NCI-H128 (cell line): Measurements from ENCODE around the gene LRP3.
A peak's percentile ranks its signal among the peaks of the same experiment; 100 is the strongest.
"Not testable (repeated sequence)": the region's sequence is repeated elsewhere in the genome, so short reads cannot be mapped to it uniquely, and the experiment has no call there.

Experiments
- DNase-seq: peaks from one replicate; lab custom pipeline; 2025; ENCODE audit not compliant: unreplicated experiment; lab: John Stamatoyannopoulos, UW

Gene LRP3

GRCh38 chr19:33175886-33176669 is 18.1 kb upstream of the LRP3 start:
- no peak for DNase-seq

- DNase-seq, result peak; percentile 95
Observed at GRCh38 chr19:33176670-33177416, 17.3 kb upstream of the LRP3 start.

GRCh38 chr19:33177417-33177979 is 16.6 kb upstream of the LRP3 start:
- peak; percentile 49 for DNase-seq

GRCh38 chr19:33186431-33187182 is 7.5 kb upstream of the LRP3 start:
- DNase-seq, result no peak

GRCh38 chr19:33187183-33187540 is 7.0 kb upstream of the LRP3 start:
- DNase-seq, result no peak

GRCh38 chr19:33189453-33189852 is 4.7 kb upstream of the LRP3 start:
- no peak for DNase-seq

- not testable (repeated sequence) for DNase-seq
Observed at GRCh38 chr19:33191092-33191491, 3.0 kb upstream of the LRP3 start.

GRCh38 chr19:33191501-33191900 is 2.6 kb upstream of the LRP3 start:
- DNase-seq, result no peak

GRCh38 chr19:33192010-33192409 is 2.1 kb upstream of the LRP3 start:
- DNase-seq, result no peak

GRCh38 chr19:33193269-33193864 is 763 bp upstream of the LRP3 start:
- no peak for DNase-seq

GRCh38 chr19:33194532-33194885 is 379 bp downstream of the LRP3 start:
- no peak for DNase-seq

GRCh38 chr19:33194886-33195644 is 935 bp downstream of the LRP3 start:
- no peak for DNase-seq

GRCh38 chr19:33195645-33196347 is 1.7 kb downstream of the LRP3 start:
- DNase-seq, result no peak

- no peak for DNase-seq
Observed at GRCh38 chr19:33196446-33197193, 2.5 kb downstream of the LRP3 start.

- DNase-seq, result no peak
Observed at GRCh38 chr19:33197591-33198000, 3.5 kb downstream of the LRP3 start.

GRCh38 chr19:33198169-33198568 is 4.0 kb downstream of the LRP3 start:
- DNase-seq, result no peak

- DNase-seq, result no peak
Observed at GRCh38 chr19:33199441-33200265, 5.5 kb downstream of the LRP3 start.

GRCh38 chr19:33201473-33201872 is 7.3 kb downstream of the LRP3 start:
- DNase-seq, result no peak
